GM20000 (cell line): Measurements from ENCODE around the gene FZD10.
A peak's percentile ranks its signal among the peaks of the same experiment; 100 is the strongest.

ENCODE experiments used
- DNase-seq: peaks from one replicate; pipeline ENCODE4 v3.0.0; 2012; ENCODE audit warnings: low spot score
- CTCF ChIP-seq: IDR thresholded peaks from 2 replicates; pipeline ENCODE4 v1.5.1; 2012; ENCODE audit warnings: mild to moderate bottlenecking, control low read depth; ENCODE audit errors: extremely low read depth, missing control alignments

Gene FZD10

DNA sequence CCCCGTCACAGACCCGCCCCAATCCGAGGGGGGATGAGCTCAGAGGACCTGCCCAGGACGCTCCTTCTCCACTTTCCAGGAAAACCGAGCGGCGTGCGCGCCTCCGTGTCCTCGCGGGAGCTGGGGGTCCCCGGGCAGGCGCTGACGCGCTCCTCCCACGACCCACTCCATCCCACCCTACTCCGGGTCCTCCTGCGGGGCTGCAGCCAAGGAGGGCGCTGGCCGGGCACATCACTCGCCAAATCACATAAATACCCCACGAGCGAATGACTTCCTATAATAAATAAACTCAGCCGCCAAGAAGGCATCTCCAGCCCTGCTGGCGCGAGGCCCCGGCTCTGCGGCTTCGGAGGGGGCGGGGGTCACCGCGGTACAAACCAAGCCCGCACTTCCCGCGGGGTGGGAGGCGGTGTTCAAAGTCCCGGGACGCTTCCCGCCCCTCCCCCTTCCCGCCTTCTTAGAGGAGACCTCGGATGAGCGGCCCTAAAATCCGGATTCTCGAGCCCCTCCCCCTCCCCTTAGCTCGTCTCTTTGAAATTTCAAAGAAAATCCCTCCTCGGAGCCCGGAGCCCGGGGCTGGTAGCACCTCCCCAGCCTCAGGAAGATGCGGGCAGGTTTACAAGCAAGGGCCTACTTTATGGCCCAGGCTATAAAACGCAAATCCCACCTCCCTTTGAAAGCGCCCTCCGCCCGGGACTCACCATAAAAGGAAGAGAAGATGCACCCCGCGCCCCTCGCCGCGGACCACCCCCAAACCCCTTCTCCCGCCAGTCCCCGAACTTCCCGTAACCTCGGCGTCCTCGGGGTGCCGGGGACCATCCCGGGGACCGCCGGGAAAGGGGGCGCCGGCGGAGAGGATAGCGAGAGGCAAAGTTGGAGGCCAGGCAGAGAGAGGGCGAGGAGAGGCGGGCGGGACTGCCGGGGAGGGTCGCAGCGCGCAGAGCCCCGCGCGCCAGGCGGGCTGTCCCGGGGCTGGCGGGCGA is 712 bp upstream of the FZD10 start:
- no peak for TF ChIP-seq CTCF

DNA sequence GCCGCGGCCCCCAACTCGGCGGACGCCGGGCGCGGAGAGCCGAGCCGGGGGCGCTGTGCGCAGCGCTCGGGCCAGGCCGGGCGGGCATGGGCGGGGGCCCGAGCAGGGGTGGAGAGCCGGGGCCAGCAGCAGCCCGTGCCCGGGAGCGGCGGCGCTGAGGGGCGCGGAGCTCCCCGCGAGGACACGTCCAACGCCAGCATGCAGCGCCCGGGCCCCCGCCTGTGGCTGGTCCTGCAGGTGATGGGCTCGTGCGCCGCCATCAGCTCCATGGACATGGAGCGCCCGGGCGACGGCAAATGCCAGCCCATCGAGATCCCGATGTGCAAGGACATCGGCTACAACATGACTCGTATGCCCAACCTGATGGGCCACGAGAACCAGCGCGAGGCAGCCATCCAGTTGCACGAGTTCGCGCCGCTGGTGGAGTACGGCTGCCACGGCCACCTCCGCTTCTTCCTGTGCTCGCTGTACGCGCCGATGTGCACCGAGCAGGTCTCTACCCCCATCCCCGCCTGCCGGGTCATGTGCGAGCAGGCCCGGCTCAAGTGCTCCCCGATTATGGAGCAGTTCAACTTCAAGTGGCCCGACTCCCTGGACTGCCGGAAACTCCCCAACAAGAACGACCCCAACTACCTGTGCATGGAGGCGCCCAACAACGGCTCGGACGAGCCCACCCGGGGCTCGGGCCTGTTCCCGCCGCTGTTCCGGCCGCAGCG is 639 bp downstream of the FZD10 start:
- DNase-seq: no peak
- TF ChIP-seq CTCF: no peak

More for the DNA sequence above, 712 bp upstream of the FZD10 start:
- DNase-seq: peak; percentile 39

GRCh38 chr12:130163461-130164215 is 1.4 kb downstream of the FZD10 start:
- TF ChIP-seq CTCF: no peak
- no peak for DNase-seq

DNA sequence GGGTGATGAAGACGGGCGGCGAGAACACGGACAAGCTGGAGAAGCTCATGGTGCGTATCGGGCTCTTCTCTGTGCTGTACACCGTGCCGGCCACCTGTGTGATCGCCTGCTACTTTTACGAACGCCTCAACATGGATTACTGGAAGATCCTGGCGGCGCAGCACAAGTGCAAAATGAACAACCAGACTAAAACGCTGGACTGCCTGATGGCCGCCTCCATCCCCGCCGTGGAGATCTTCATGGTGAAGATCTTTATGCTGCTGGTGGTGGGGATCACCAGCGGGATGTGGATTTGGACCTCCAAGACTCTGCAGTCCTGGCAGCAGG is 1.9 kb downstream of the FZD10 start:
- TF ChIP-seq CTCF: no peak
- no peak for DNase-seq

GRCh38 chr12:130164936-130165335 is 2.7 kb downstream of the FZD10 start:
- TF ChIP-seq CTCF: no peak
- DNase-seq: no peak

DNA sequence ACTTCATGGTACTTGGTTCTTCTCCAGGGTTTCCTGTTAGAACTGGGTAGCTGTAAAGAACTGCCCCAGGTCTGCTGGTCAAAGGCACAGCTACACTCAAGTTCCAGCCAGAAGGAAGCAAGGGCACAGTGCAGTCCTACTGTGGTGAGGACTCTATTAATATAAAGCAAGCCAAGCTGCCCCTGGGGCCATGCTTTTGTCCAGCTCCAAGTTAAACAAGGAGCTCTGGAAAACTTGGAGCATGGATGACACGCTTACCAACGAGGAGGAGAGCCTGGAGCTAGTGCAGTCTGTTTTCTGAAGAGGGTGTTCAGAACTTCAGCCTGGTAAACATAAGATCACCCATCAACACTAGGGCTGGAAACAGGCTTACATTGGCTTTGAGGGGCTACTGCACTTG is 4.0 kb downstream of the FZD10 start:
- no peak for TF ChIP-seq CTCF
- no peak for DNase-seq

- DNase-seq: no peak
- TF ChIP-seq CTCF: no peak
Observed at GRCh38 chr12:130167537-130167936, 5.3 kb downstream of the FZD10 start.
